NB4 (cell line): ENCODE measurements around the gene CLEC7A.

Source experiments
- CTCF ChIP-seq: IDR thresholded peaks from one replicate; pipeline ENCODE4 v1.5.1; 2012; ENCODE audit warnings: low read depth, low read length
- POLR2A ChIP-seq: IDR thresholded peaks from 2 replicates; pipeline ENCODE4 v1.6.1; 2011; ENCODE audit warnings: mild to moderate bottlenecking; ENCODE audit not compliant: insufficient read length; ENCODE audit errors: extremely low read depth

- TF ChIP-seq CTCF = no peak
- TF ChIP-seq POLR2A = no peak
Measured at GRCh38 chr12:10097521-10097920, 32.5 kb downstream of the CLEC7A start.
